HG03060 (cell line): ENCODE data around the gene TYRP1.

Experiments used
- ATAC-seq: cut with Tn5 transposase; IDR thresholded peaks from one replicate; pipeline ENCODE4 v1.9.1; 2021; ENCODE audit warnings: low read depth, moderate number of reproducible peaks; ENCODE audit not compliant: unreplicated experiment

The TYRP1 gene

DNA sequence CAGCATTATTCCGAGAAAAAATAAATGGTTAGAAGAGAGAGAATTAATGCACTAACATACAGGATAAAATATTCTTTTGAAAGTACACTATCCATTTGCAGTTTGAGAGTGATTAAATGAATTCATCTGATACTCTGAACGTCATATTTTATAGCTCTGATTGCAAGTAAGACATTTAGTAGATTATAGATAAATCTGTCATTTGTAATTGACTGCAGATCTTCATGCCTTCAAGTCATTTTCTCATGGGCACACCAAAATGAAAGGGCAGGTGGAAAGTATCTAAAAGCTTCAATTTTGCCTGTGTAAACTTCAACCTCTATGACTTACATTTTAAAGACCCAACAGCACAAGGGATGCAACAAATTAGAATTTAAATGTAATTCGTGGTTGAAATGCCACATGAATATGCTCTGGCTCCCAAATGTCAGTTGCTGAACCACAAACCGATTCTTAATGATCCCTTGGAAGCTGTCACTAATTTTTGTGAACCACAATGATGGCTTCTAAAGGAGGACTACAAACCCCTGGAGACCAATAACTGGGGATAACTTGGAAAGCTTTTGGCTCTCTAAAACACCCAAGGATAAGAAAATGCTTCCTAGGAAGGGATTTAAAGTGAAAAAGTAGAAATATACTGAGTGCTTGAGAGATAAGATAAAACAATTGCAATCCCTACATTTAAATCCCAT is 3.9 kb downstream of the TYRP1 start:
- ATAC-seq: no peak

GRCh38 chr9:12697719-12698118 is 4.5 kb downstream of the TYRP1 start:
- no peak for ATAC-seq

GRCh38 chr9:12698266-12698665 is 5.1 kb downstream of the TYRP1 start:
- no peak for ATAC-seq

GRCh38 chr9:12698986-12699385 is 5.8 kb downstream of the TYRP1 start:
- no peak for ATAC-seq

DNA sequence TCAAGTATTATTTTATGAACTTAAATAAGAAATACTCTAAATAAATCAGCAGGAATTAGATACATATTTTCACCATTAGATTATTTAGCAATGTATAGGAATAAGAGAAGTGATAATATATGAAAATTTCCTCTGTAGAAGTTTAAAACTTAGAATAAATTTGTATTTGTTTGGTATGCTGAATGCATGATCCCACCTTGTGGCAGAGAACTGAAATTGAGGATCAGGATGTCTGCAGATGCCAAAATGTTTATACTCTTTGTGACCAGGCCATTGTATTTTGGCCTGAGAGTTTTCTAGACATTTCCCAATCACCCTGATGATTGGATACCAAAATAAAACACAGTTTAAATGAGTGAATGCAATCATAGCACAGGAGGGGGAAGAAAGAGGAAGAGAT is 6.3 kb downstream of the TYRP1 start:
- ATAC-seq: no peak

GRCh38 chr9:12701126-12701525 is 7.9 kb downstream of the TYRP1 start:
- ATAC-seq: no peak

DNA sequence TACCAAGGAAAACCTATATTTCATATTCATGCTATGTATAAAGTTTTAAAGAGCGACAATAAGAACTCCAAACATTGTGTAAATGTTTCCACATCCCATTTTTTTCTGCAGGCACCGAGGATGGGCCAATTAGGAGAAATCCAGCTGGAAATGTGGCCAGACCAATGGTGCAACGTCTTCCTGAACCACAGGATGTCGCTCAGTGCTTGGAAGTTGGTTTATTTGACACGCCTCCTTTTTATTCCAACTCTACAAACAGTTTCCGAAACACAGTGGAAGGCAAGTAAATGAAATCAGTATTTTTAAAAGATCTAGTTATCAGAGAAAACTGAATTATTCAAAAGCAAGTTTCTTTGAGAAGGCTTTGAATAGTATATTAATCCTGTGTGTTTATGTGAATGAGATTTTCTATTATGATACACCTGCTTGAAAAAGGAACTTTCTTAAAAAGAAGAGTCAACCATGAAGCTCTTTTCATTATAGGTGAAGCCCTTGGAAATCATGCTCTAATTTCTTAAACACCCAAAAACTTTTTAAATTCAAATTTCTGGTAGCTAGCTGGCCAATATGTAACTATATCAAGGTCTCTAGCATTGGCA is 9.1 kb downstream of the TYRP1 start:
- no peak for ATAC-seq

GRCh38 chr9:12703996-12704395 is 10.8 kb downstream of the TYRP1 start:
- no peak for ATAC-seq

GRCh38 chr9:12705738-12706391 is 12.7 kb downstream of the TYRP1 start:
- ATAC-seq: no peak

DNA sequence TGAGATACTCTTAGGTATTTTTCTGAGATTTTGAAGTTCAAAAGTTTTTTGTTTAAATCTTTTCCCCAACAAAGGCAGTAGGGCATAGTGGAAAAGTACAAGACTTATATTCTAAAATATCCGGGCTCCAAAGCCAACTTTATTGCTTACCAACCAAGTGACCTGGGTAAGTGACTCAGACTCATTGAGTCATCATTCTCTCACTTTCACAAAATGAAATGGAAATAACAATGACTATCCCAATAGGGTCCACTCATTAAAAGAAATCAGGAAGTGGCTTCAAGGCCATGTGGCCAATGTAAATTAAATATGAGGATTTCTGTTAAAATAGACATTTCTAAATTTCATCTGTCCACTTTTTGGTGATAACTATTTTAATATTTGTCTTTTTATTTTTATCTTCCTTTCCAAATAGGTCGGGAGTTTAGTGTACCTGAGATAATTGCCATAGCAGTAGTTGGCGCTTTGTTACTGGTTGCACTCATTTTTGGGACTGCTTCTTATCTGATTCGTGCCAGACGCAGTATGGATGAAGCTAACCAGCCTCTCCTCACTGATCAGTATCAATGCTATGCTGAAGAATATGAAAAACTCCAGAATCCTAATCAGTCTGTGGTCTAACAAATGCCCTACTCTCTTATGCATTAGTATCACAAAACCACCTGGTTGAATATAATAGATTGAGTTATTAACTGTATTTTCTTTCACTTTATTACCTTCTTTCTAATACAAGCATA is 15.5 kb downstream of the TYRP1 start:
- no peak for ATAC-seq

DNA sequence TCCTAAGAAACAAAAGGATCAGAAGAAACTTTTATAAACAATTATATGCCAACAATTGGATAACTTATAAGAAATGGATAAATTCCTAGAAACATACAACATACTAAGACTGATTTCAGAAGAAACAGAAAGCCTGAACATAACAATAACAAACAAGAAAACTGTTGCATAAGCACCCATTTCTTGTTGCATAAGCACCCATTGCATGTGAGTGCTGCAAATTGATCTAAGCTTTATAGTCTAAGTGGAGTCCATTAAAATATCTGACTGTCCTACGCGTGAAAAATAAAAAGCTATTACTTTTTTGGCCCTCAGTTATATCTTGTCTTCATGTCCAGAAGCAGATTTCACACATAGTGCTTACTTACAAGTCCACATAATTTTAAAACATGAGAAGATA is 19.3 kb downstream of the TYRP1 start:
- no peak for ATAC-seq

DNA sequence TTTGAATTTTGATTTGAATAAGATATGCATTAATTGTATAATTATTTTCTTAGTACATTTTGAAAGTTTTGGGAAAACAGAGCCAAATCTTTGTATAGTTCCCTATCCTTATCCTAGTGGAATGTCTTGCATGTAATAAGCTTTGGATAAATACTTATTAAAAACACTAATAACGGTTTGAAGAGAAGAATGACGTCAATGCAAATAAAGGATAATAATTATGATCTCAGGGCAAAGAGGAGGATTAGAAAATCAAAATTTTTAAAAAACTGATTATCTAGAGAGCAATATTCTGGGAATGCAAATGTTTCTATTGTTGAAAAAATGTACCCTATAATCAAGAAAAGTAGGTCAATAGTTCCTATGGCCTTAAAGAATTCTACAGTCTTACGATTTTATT is 22.1 kb downstream of the TYRP1 start:
- no peak for ATAC-seq

DNA sequence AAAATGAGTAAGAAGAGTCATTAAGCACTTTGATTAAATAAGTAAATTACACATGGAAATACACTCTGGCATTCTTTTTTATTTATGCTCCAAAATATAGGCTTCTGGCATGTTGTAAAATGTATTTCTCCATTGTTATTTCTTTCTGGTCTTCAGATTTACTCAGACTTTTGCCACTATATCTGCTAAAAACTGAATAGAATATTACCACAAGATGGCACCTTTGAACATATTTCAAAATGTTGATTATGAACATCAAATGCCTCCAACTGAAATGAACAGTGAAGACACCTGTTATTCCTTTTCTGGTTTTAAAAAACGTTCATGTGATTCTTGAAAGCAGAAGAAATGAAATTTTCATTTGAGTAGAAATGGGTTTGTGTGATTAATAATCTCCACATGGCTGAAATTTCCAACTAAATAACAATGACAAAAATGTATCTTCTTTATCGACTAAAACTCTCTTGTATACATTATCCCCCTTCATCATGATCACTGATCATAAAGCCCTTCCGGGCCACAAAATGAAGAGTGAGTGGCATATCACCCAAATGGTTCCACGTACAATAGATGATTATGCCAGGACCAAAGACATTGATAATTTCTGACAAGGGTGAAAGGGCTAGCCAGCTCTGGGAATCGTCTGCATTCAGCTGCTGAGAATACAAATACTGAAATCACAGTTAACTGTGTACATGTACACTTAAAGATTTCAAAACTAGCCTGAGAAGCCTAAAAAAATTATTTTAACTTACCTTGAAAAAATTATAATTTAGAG is 23.8 kb downstream of the TYRP1 start:
- ATAC-seq: no peak

DNA sequence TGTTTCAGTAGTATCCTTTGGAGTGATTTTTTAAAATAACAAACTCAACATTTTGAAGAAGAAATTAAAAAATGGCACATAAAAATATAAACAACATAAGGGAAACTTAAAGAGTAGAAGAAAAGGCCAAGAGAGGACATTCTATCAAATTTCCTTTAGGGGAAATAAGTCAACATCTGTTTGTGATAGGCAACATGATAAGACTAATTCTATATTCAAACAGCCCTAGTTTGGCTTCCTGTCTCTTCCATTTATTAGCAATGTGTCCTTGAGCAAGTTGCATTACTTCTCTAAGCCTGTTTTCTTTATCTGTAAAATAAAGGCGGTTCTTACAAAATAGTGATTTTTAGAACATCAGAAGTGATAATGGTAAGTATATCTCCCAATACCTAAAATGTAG is 24.7 kb downstream of the TYRP1 start:
- ATAC-seq: no peak

GRCh38 chr9:12718482-12719026 is 25.4 kb downstream of the TYRP1 start:
- ATAC-seq: no peak

- no peak for ATAC-seq
Observed at GRCh38 chr9:12719431-12719830, 26.2 kb downstream of the TYRP1 start.

GRCh38 chr9:12720551-12720950 is 27.4 kb downstream of the TYRP1 start:
- no peak for ATAC-seq

DNA sequence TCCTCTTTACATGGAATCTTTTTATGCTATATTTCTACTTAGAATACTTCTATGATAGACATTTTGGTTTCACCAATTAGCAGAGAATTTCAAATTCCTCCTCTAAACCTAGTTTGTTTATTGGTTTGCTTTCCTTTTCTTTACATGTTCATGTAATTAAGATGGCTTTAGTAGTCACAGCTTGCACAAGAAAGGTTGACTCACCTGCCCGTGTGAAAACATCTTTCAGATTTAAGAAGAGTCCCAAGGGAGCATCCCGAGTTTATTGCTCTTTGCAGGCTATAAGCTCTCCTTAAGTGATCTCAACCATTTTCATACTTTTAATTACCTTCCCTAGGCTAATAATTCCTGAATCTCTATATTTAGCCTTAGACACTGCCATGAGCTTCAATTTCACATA is 28.9 kb downstream of the TYRP1 start:
- no peak for ATAC-seq

GRCh38 chr9:12723409-12724028 is 30.3 kb downstream of the TYRP1 start:
- ATAC-seq: no peak

- ATAC-seq: no peak
Observed at GRCh38 chr9:12726795-12727194, 33.6 kb downstream of the TYRP1 start.
